ENCODE measurements around the gene NDUFS6. TPM values are rescaled to one million over a fixed set of nuclear protein-coding genes. Genes with fewer than 3 reads are reported as not detected.

The NDUFS6 gene
- total and polyA plus RNA-seq, 4 donors: 18.0 to 67.9 (median 39.6) TPM

GRCh38 chr5:1781107-1781506 is 20.1 kb upstream of the NDUFS6 start:
- 84 to 90% methylated on average over 6 of the region's 6 CpGs for WGBS, 2 donors

DNA sequence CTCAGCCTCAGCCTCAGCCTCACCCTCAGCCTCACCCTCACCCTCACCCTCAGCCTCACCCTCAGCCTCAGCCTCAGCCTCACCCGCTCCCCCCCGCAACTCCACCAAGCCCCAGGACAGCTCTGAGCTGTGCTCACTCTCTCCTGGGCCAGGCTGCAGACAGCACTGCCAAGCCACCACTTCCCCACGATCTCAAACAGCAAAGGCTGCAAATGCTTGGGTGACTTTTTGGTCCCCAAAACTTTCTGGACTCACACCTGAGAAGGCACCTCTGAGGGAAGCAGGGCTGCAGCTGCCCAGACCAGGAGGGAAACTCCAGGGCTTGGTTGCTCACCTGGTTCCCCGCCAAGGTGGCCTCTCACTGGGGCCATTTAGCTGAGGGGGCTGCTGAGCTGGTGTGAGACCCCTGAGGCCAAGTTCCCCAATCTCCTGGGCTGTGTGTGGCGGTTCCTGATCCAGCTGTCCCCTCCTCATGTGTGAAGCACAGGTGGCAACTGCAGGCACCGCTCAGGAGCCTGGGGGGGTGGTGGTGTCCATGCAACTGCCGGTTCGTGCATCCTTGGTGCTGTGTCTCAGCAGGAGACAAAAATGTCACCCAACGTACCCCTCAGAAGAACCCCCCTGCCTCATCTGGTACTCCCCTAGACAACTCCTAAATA is 19.4 kb upstream of the NDUFS6 start:
- 83 to 87% methylated on average over 9 of the region's 9 CpGs for WGBS, 2 donors

More at GRCh38 chr5:1781107-1781506, 20.1 kb upstream of the NDUFS6 start:
- peaks cover 0 to 8% (median 3%) of the 10 kb centered on the region in 5 donors for H3K4me1 ChIP-seq (ENCODE audit: control insufficient read depth in 5 of 5, insufficient read depth in 5 of 5, low read length in 5 of 5)
- H3K9me3 ChIP-seq (ENCODE audit: control insufficient read depth in 4 of 4, insufficient read depth in 3 of 4, low read length in 3 of 4): peaks cover 0 to 3% (median 0%) of the 10 kb centered on the region in 4 donors
- H3K27me3 ChIP-seq (ENCODE audit: control insufficient read depth in 3 of 3, insufficient read depth in 3 of 3, low read length in 2 of 3): peaks cover 0 to 4% (median 0%) of the 10 kb centered on the region in 3 donors
- no peak for TF ChIP-seq CTCF (IDR thresholded peaks at IDR 0.05; ENCODE audit: control extremely low read depth, extremely low read depth)
- DNase-seq (no peak), ATAC-seq (ENCODE audit: insufficient read depth, low FRiP score) (no peak)
- H3K36me3 ChIP-seq (ENCODE audit: control insufficient read depth in 4 of 4, insufficient read depth in 4 of 4, low read length in 4 of 4): no peaks in the 10 kb centered on the region
- H3K4me3 ChIP-seq: no peak overlapping the region
- H3K9ac ChIP-seq (ENCODE audit: insufficient read depth in 1 of 2, low read length in 2 of 2): no peak overlapping the region
- no peak overlapping the region for H3K27ac ChIP-seq (ENCODE audit: low read depth in 1 of 2, low read length in 1 of 2)

DNA sequence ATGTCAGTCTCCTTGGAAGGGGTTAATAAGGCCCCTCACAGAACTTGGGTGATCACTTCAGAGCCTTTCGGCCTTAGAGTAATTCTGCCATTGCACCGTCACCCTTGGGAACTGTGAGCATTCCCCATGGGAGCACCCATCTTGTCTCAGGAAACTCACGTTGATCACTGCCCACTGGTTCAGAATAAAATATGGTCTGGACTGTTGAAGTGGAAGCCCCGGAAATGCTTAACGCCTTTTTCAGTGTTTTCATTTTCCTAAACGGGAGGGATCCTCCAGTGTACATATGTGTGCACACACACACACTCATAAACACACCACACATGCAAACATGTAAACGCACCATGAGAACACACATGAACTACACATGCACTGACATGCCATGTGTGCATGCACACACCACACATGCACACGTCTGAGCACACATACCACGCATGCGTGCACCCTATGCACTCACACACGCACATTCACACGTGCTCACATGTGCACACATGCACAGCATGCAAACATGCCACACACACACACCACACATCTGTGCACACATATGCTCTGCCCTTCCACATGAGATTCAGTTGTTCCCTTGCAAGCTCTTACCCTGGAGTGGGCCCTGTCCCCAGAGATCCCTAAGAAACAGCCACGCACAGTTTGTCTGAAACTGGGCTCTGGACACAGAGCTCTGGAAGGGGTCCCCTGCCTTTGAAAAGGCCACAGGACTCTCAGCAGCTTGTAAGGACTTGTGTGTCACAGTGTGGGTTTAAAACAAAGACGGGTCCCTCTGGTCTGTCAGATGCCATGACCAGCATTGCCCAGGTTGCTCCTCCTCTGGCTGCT is 18.6 kb upstream of the NDUFS6 start:
- peaks cover 0 to 4% (median 0%) of the 10 kb centered on the region in 3 donors for H3K27me3 ChIP-seq (ENCODE audit: control insufficient read depth in 3 of 3, insufficient read depth in 3 of 3, low read length in 2 of 3)
- H3K9ac ChIP-seq (ENCODE audit: insufficient read depth in 1 of 2, low read length in 2 of 2): no peak overlapping the region
- ATAC-seq (ENCODE audit: insufficient read depth, low FRiP score) (no peak), DNase-seq (no peak)
- H3K9me3 ChIP-seq (ENCODE audit: control insufficient read depth in 4 of 4, insufficient read depth in 3 of 4, low read length in 3 of 4): peaks cover 0 to 3% (median 0%) of the 10 kb centered on the region in 4 donors
- no peak for TF ChIP-seq CTCF (IDR thresholded peaks at IDR 0.05; ENCODE audit: control extremely low read depth, extremely low read depth)
- no peaks in the 10 kb centered on the region for H3K36me3 ChIP-seq (ENCODE audit: control insufficient read depth in 4 of 4, insufficient read depth in 4 of 4, low read length in 4 of 4)
- 73% methylated on average over 14 of the region's 14 CpGs for WGBS, 2 donors
- peaks cover 0 to 8% (median 3%) of the 10 kb centered on the region in 5 donors for H3K4me1 ChIP-seq (ENCODE audit: control insufficient read depth in 5 of 5, insufficient read depth in 5 of 5, low read length in 5 of 5)
- no peak overlapping the region for H3K27ac ChIP-seq (ENCODE audit: low read depth in 1 of 2, low read length in 1 of 2)
- no peak overlapping the region for H3K4me3 ChIP-seq

More for the DNA sequence above, 19.4 kb upstream of the NDUFS6 start:
- no peak overlapping the region for H3K9ac ChIP-seq (ENCODE audit: insufficient read depth in 1 of 2, low read length in 2 of 2)
- H3K4me3 ChIP-seq: no peak overlapping the region
- H3K27me3 ChIP-seq (ENCODE audit: control insufficient read depth in 3 of 3, insufficient read depth in 3 of 3, low read length in 2 of 3): peaks cover 0 to 4% (median 0%) of the 10 kb centered on the region in 3 donors
- TF ChIP-seq CTCF (IDR thresholded peaks at IDR 0.05; ENCODE audit: control extremely low read depth, extremely low read depth): no peak
- no peak overlapping the region for H3K27ac ChIP-seq (ENCODE audit: low read depth in 1 of 2, low read length in 1 of 2)
- DNase-seq: no peak
- H3K4me1 ChIP-seq (ENCODE audit: control insufficient read depth in 5 of 5, insufficient read depth in 5 of 5, low read length in 5 of 5): peaks cover 0 to 8% (median 3%) of the 10 kb centered on the region in 5 donors
- H3K9me3 ChIP-seq (ENCODE audit: control insufficient read depth in 4 of 4, insufficient read depth in 3 of 4, low read length in 3 of 4): peaks cover 0 to 3% (median 0%) of the 10 kb centered on the region in 4 donors
- ATAC-seq (ENCODE audit: insufficient read depth, low FRiP score): no peak
- H3K36me3 ChIP-seq (ENCODE audit: control insufficient read depth in 4 of 4, insufficient read depth in 4 of 4, low read length in 4 of 4): no peaks in the 10 kb centered on the region
